HL-60/S4 (cell line): ENCODE results near the gene SPAST.
"Not testable (repeated sequence)": the region's sequence is repeated elsewhere in the genome, so short reads cannot be mapped to it uniquely, and the experiment has no call there.

Experiments
- in situ Hi-C: fragments of 300-500 bp; cut with MboI; formaldehyde crosslinking; loops from 2 replicates; pipeline ENCODE4 v1.14.3; 2022; ENCODE audit warnings: low sequenced_read_pairs

The SPAST gene, protein sequence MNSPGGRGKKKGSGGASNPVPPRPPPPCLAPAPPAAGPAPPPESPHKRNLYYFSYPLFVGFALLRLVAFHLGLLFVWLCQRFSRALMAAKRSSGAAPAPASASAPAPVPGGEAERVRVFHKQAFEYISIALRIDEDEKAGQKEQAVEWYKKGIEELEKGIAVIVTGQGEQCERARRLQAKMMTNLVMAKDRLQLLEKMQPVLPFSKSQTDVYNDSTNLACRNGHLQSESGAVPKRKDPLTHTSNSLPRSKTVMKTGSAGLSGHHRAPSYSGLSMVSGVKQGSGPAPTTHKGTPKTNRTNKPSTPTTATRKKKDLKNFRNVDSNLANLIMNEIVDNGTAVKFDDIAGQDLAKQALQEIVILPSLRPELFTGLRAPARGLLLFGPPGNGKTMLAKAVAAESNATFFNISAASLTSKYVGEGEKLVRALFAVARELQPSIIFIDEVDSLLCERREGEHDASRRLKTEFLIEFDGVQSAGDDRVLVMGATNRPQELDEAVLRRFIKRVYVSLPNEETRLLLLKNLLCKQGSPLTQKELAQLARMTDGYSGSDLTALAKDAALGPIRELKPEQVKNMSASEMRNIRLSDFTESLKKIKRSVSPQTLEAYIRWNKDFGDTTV

DNA sequence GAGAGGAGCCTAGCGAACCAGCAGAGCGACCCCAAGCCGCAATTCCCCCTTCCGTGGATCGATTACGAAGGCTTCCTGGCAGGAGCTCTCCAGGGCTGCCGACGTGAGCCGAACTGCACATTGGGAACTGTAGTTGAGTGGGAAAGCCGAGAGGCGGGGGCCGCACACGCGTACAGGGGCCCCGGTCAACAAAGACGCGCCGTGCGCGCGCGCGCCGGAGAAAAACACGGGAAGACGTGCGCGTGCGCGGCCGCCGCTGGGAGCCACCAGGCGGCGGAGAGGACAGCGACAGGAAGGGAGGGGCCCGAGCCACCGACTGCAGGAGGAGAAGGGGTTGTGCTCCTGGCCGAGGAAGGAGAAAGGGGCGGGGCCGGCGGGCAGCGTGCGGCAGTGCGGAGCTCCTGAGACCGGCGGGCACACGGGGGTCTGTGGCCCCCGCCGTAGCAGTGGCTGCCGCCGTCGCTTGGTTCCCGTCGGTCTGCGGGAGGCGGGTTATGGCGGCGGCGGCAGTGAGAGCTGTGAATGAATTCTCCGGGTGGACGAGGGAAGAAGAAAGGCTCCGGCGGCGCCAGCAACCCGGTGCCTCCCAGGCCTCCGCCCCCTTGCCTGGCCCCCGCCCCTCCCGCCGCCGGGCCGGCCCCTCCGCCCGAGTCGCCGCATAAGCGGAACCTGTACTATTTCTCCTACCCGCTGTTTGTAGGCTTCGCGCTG, at the start of gene SPAST:
Gene SPAST (plus strand): TSS at position 247 of the 711 bp plus-strand sequence. CDS start 276 bp downstream, at position 523.
- in situ Hi-C loops = no loop called here

- in situ Hi-C loops = not testable (repeated sequence)
These were observed 44.4 kb upstream of the SPAST start for GRCh38 chr2:32018789-32019482.

DNA sequence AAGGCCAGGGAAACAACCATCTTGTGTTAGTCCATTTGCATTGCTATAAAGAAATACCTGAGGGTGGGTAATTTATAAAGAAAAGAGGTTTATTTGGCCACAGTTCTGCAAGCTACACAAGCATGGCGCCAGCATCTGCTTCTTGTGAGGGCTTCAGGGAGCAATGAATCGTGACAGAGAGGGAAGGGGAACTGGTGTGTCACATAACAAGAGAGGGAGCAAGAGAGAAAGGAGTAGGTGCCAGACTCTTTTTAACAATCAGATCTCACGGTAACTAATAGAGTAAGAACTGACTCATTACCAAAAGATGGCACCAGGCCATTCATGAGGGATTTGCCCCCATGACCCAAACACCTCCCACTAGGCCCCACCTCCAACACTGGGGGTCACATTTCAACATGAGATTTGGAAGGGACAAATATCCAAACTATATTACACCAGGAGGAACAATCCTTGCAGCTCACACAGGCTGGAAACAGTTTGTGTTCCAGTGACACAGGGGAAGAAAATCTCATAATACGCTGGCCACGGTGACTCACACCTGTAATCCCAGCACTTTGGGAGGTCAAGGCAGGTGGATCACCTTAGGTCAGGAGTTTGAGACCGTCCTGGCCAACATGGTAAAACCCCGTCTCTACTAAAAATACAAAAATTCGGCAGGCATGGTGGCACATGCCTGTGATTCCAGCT, 29.0 kb upstream of the SPAST start:
- in situ Hi-C loops = not testable (repeated sequence)

DNA sequence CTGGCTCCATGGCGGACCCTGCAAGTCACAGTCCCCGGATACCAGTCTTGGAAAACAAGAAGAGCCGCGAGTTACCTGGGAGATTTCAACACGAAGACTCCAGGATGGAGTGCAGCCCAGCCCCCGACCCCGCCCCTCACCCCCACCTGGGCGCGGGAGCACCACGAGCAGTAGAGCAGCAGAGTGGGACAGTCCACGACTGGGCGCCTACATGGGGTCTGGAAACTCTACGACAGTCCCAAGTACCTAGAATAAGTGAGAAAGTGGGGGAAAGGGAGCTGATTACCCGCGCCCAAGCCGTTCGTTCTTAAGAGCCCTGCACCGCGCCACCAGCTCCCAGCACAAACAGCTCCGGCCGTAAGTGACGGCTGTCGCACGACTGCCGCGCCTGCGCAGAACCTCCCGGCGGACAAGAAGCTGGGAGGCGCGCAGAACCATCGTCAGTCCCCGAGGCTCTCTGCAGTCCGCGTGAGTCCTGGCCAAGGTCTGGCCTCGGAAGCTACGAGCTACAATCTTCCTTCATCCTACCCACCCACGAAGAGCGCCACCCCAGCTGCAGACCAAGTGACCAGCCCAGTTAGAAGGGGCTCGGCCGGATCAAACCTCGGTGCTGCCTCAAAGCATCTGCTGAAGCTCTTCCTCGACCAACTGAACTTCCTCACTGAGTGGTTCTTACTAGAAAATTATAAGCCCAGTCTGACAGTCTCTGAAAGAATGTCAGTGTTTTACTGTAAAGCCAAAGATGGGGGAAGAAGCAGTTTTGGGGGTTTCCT, 23.7 kb upstream of the SPAST start, which contains the start of gene DPY30:
Gene DPY30 (minus strand): TSS at position 359 of the 773 bp plus-strand sequence. CDS start 349 bp downstream, at position 10.
- in situ Hi-C loops = no loop called here

DNA sequence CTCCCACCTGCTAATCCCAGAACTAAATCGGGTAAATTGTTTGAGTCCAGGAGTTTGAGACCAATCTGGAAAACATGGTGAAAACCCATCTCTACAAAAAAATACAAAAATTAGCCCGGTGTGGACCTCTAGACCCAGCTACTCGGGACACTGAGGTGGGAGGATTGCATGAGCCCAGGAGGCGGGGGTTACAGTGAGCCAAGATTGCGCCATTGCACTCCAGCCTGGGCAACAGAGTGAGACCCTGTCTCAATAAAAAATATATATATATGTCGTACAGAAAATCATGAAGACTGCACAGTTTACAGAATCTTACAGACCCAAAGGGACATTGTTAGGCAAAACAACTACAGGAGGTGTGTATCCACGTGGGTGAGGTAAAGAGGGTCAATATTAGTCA, 19.8 kb upstream of the SPAST start:
- in situ Hi-C loops = no loop called here

- in situ Hi-C loops = no loop called here
These were observed 11.4 kb upstream of the SPAST start for GRCh38 chr2:32051836-32052439.

DNA sequence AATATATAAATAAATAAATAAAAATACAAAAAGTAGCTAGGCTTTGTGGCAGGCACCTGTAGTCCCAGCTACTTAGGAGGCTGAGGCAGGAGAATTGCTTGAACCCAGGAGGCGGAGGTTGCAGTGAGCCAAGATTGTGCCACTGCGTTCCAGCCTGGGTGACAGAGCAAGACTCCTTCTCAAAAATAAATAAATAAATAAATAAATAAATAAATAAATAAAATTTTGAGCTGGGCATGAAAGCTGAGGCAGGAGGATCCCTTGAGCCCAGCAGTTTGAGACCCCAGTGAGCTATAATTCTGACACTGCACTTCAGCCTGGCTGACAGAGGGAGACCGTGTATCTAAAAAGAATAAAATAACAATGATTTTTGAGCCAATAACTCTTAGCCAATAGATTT, 8.8 kb upstream of the SPAST start:
- in situ Hi-C loops = not testable (repeated sequence)

DNA sequence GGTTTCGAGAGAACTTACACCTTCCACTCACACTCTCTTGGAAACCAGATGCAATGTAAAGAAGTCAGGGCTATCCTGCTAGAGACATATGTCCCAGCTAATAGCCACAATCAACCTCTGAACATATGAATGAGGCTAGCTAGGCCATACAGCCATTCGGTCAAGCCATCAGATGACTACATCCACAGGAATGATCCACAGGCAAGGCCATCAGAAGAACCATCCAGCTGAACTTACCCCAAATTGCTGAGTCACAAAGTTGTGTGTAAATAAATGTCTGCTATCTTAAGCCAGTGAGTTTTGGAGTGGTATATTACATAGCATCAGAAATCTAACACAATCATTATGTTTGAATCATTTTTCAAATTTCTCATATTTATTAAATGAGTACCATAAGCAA, 5.2 kb upstream of the SPAST start:
- in situ Hi-C loops = no loop called here

- in situ Hi-C loops = no loop called here
These were observed 3.1 kb upstream of the SPAST start for GRCh38 chr2:32060266-32060665.

DNA sequence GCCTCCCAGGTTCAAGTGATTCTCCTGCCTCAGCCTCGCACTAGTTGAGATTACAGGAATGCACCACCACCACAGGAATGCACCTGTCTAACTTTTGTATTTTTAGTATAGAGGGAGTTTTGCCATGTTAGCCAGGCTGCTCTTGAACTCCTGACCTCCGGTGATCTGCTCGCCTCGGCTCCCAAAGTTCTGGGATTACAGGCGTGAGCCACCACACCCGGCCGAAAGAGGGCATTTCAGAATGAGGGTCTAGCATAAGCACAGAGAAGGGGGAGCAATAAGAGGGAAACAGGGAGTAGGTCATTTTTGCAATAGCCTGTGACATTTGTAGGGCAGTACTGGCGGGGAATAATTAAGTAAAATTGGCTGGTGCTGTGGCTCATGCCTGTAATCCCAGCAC, 1.9 kb upstream of the SPAST start:
- in situ Hi-C loops = no loop called here

DNA sequence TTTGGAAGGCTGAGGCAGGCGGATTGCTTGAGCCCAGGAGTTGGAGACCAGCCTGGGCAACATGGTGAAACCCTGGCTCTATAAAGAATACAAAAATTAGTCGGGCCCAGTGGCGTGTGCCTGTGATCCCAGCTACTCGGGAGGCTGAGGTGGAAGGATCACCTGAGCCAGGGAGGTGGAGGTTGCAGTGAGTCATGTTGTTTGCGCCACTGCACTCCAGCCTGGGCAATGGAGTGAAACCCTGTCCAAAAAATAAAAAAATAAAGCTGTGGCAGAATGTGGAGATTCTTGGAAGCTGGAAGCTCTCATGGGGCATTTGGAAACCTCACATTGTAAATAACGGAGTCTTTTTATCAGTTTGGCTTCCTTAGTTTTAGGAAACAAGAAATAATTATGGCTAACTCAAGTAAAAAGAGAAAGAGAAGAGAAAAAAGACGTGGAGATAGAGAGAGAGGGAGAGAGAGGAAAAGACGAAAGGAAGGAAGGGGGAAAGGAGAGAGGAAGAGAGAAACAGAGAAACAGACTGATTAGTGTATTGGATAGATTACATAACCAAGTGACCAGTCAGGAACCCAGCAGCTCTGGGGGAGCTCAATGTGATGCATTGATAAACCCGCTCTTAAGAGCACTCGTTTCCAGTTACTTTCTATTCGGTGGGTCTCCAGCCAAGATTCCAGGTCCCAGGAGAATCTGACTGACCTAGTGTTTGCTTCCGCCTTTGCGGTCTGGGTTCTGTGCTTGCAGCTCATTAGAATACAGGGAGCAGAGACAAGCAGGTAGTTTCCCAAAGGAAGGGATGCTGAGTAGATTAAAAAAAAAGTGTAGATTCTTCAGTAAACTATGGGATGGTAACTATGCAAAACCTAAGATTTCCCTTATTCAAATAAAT, 1.1 kb upstream of the SPAST start:
- in situ Hi-C loops = no loop called here

DNA sequence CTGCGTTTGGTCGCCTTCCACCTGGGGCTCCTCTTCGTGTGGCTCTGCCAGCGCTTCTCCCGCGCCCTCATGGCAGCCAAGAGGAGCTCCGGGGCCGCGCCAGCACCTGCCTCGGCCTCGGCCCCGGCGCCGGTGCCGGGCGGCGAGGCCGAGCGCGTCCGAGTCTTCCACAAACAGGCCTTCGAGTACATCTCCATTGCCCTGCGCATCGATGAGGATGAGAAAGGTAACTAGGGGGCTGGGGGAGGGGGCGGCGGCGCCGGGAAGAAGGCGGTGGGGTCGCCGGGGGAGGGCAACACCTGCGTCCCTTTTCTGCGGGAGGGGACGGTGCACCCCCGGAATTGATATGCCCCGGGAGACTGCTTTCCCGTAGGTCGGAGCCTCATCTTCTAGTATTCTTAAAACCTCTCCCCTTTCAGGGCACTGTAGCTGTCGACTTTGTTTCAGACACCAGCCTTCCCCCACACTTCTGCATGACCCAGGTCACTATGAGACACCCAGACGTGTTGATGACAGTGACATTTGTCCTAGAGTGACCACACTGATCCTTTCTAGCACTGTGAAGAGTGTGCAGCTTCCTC, 755 bp downstream of the SPAST start:
- in situ Hi-C loops = no loop called here

DNA sequence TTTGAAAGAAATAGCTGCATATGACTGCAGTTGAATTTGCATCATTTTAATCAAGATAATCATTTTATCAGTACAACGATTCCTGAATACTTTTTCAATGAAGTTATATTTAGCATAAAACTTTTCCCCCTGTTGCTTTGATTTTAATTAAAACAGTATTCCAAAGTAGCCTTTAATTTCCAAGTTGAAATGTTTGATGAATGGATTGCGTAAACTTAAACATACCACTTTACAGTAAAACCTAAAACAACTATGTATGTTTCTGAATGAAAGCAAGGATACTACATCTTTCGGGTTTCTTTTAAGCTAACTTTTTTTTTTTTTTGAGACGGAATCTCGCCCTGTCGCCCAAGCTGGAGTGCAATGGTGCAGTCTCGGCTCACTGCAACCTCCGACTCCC, 1.4 kb downstream of the SPAST start:
- in situ Hi-C loops = no loop called here

GRCh38 chr2:32067549-32067948, 4.2 kb downstream of the SPAST start:
- in situ Hi-C loops = no loop called here

DNA sequence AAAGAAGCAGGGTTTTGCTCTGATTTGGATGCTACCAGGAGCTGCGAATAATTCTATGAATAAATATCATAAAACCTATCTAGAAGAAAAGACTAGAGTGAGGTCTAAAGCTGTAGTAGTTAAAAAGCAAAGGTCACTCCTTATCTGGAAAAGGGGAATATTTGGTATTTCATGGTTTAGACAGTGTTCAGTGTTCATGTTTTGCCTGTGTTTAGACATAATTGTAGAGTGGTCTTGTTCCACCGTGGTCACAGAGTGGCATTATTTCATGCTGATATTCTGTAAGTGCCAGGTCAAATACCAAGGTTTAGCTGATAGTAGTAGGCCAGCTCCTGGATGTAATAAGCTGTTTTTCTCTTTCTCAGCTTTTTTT, 10.8 kb downstream of the SPAST start:
- in situ Hi-C loops = no loop called here

- in situ Hi-C loops = no loop called here
These were observed 32.3 kb downstream of the SPAST start for GRCh38 chr2:32095671-32096070.

- in situ Hi-C loops = no loop called here
These were observed 44.8 kb downstream of the SPAST start for GRCh38 chr2:32108111-32108510.

GRCh38 chr2:32118055-32118454, 54.7 kb downstream of the SPAST start:
- in situ Hi-C loops = no loop called here
